Suppressor macrophage treated with lipopolysaccharide for 1 hour (primary cell): ENCODE data around the gene ACP4.
"Not testable (repeated sequence)": the region's sequence is repeated elsewhere in the genome, so short reads cannot be mapped to it uniquely, and the experiment has no call there.

Experiments
- DNase-seq, 3 donors: peaks; one replicate each; pipeline ENCODE4 v3.0.0-alpha.2; 2020 to 2022

The ACP4 gene

GRCh38 chr19:50790396-50790795, at the start of gene ACP4:
ACP4 (plus strand) TSS chr19:50790415; CDS start chr19:50790415, 0 bp downstream.
- DNase-seq, result no peak

GRCh38 chr19:50741179-50741933, 48.9 kb upstream of the ACP4 start:
- no peak for DNase-seq

- no peak for DNase-seq
These were observed 46.7 kb upstream of the ACP4 start for GRCh38 chr19:50743537-50743936.

GRCh38 chr19:50745221-50745620, 45.0 kb upstream of the ACP4 start:
- no peak for DNase-seq

GRCh38 chr19:50747141-50747540, 43.1 kb upstream of the ACP4 start:
- DNase-seq, result not testable (repeated sequence)

GRCh38 chr19:50749490-50749889, 40.7 kb upstream of the ACP4 start:
- no peak for DNase-seq

- DNase-seq, result no peak
These were observed 40.2 kb upstream of the ACP4 start for GRCh38 chr19:50750010-50750409.

GRCh38 chr19:50753879-50754278, 36.3 kb upstream of the ACP4 start:
- DNase-seq, result no peak

GRCh38 chr19:50756244-50756643, 34.0 kb upstream of the ACP4 start:
- not testable (repeated sequence) for DNase-seq

- DNase-seq, result not testable (repeated sequence)
These were observed 32.6 kb upstream of the ACP4 start for GRCh38 chr19:50757624-50758023.

GRCh38 chr19:50759076-50759475, 31.1 kb upstream of the ACP4 start:
- DNase-seq, result not testable (repeated sequence)

GRCh38 chr19:50759886-50760285, 30.3 kb upstream of the ACP4 start:
- DNase-seq, result peak; percentile 7 to 29 (median 16)

GRCh38 chr19:50761501-50761900, 28.7 kb upstream of the ACP4 start:
- not testable (repeated sequence) for DNase-seq

GRCh38 chr19:50763521-50763920, 26.7 kb upstream of the ACP4 start:
- DNase-seq, result not testable (repeated sequence)

- no peak for DNase-seq
These were observed 25.8 kb upstream of the ACP4 start for GRCh38 chr19:50764409-50764808.

GRCh38 chr19:50766746-50767145, 23.5 kb upstream of the ACP4 start:
- DNase-seq, result not testable (repeated sequence)

GRCh38 chr19:50767263-50767662, 23.0 kb upstream of the ACP4 start:
- DNase-seq, result not testable (repeated sequence)

- no peak for DNase-seq
These were observed 21.9 kb upstream of the ACP4 start for GRCh38 chr19:50768277-50768676.

- not testable (repeated sequence) for DNase-seq
These were observed 20.1 kb upstream of the ACP4 start, which contains the start of gene GPR32 for GRCh38 chr19:50770164-50770563. GPR32 (plus strand) TSS chr19:50770464; CDS start chr19:50770601, 137 bp downstream.

- DNase-seq, result no peak
These were observed 19.3 kb upstream of the ACP4 start for GRCh38 chr19:50770888-50771287.

GRCh38 chr19:50772476-50772875, 17.7 kb upstream of the ACP4 start:
- DNase-seq, result peak in 2 of 3 donors; percentile 5 to 14

- DNase-seq, result not testable (repeated sequence)
These were observed 17.3 kb upstream of the ACP4 start for GRCh38 chr19:50772912-50773311.

- DNase-seq, result not testable (repeated sequence)
These were observed 16.8 kb upstream of the ACP4 start for GRCh38 chr19:50773454-50773853.

- no peak for DNase-seq
These were observed 14.1 kb upstream of the ACP4 start for GRCh38 chr19:50776131-50776530.

- DNase-seq, result no peak
These were observed 13.0 kb upstream of the ACP4 start for GRCh38 chr19:50777261-50777660.
